PC-3 (cell line): ENCODE measurements around the gene C1orf21. TPM values are rescaled to one million over a fixed set of nuclear protein-coding genes. Genes with fewer than 3 reads are reported as not detected.

ENCODE experiments used
- ATAC-seq: fragments of 200-7000 bp; cut with Tn5 transposase; 2 replicates; pipeline ENCODE4 v1.9.1; 2020; ENCODE audit warnings: mild to moderate bottlenecking, moderate library complexity
- BruUV-seq: library from RNA; stranded (reverse); fragments of 400-500 nt; replicated peaks from 2 replicates; lab custom pipeline; 2021; lab: Mats Ljungman, UMichigan
- CTCF ChIA-PET: fragments of 300-600 bp; sonication (Branson Sonifier 250); formaldehyde crosslinking; loops from one replicate; lab custom pipeline; 2022; ENCODE audit warnings: antibody characterized with exemption; lab: Charles Lee
- POLR2A ChIA-PET: fragments of 300-600 bp; sonication (Branson Sonifier 250); formaldehyde crosslinking; loops from one replicate; lab custom pipeline; 2022; ENCODE audit warnings: antibody characterized with exemption; ENCODE audit not compliant: unreplicated experiment; lab: Charles Lee
- DNase-seq: peaks from one replicate; pipeline ENCODE4 v3.0.0-alpha.2; 2015
- H2AFZ ChIP-seq: fragments of 300-600 bp; sonication (generic); 2 replicates; pipeline ENCODE4 v1.6.0; 2016; ENCODE audit warnings: antibody characterized with exemption, low read length
- H3F3A ChIP-seq: fragments of 300-600 bp; sonication (generic); one replicate; pipeline ENCODE4 v1.6.0; 2017; ENCODE audit warnings: antibody characterized with exemption, low read length, control low read depth, mild to moderate bottlenecking; ENCODE audit not compliant: unreplicated experiment
- H3K27ac ChIP-seq: fragments of 300-600 bp; sonication (generic); 2 replicates; pipeline ENCODE4 v1.5.1; 2016; ENCODE audit warnings: mild to moderate bottlenecking, low read length
- H3K27me3 ChIP-seq: fragments of 300-600 bp; sonication (generic); 2 replicates; pipeline ENCODE4 v1.6.1; 2016; ENCODE audit warnings: low read length, mixed read lengths
- H3K36me3 ChIP-seq: fragments of 300-600 bp; sonication (generic); 2 replicates; pipeline ENCODE4 v1.6.1; 2016; ENCODE audit warnings: low read depth, mixed run types, low read length, mixed read lengths
- H3K4me1 ChIP-seq: fragments of 300-600 bp; sonication (generic); 2 replicates; pipeline ENCODE4 v1.5.1; 2016; ENCODE audit warnings: low read length; ENCODE audit not compliant: insufficient read depth
- H3K4me2 ChIP-seq: fragments of 300-600 bp; sonication (generic); 2 replicates; pipeline ENCODE4 v1.6.0; 2016; ENCODE audit warnings: low read length
- H3K4me3 ChIP-seq: fragments of 300-600 bp; sonication (generic); 2 replicates; pipeline ENCODE4 v1.5.1; 2016; ENCODE audit warnings: mild to moderate bottlenecking, low read length, mixed read lengths
- H3K79me2 ChIP-seq: fragments of 300-600 bp; sonication (generic); 2 replicates; pipeline ENCODE4 v1.6.1; 2017; ENCODE audit warnings: low read length, mixed read lengths
- H3K9ac ChIP-seq: fragments of 300-600 bp; sonication (generic); 2 replicates; pipeline ENCODE4 v1.6.0; 2016; ENCODE audit warnings: mild to moderate bottlenecking, low read length
- H3K9me2 ChIP-seq: fragments of 300-600 bp; sonication (generic); replicated peaks from 2 replicates; pipeline ENCODE4 v1.6.1; 2016; ENCODE audit warnings: mixed run types, low read length, mixed read lengths
- H3K9me3 ChIP-seq: fragments of 300-600 bp; sonication (generic); 2 replicates; pipeline ENCODE4 v1.6.1; 2016; ENCODE audit warnings: low read length, mixed read lengths
- H4K20me1 ChIP-seq: fragments of 300-600 bp; sonication (generic); 2 replicates; pipeline ENCODE4 v1.6.1; 2016; ENCODE audit warnings: low read length, mixed read lengths
- CTCF ChIP-seq: fragments of 300-600 bp; sonication (generic); conservative IDR thresholded peaks from 2 replicates; pipeline ENCODE4 v1.5.1; 2017; ENCODE audit warnings: antibody characterized with exemption, low read depth, mild to moderate bottlenecking, low read length
- EZH2 ChIP-seq: fragments of 300-600 bp; sonication (generic); IDR thresholded peaks from one replicate; pipeline ENCODE4 v1.6.1; 2017; ENCODE audit warnings: antibody characterized with exemption, mild to moderate bottlenecking, low read length; ENCODE audit not compliant: unreplicated experiment
- EZH2phosphoT487 ChIP-seq: fragments of 300-600 bp; sonication (generic); IDR thresholded peaks from 2 replicates; pipeline ENCODE4 v1.6.1; 2018; ENCODE audit warnings: mild to moderate bottlenecking, antibody characterized with exemption, low read length, borderline replicate concordance
- intact Hi-C: fragments of 100-400 bp; cut with micrococcal nuclease; formaldehyde crosslinking; loops from 2 replicates; pipeline ENCODE4 v1.9.0; 2023
- total RNA-seq: library from RNA; depleted of rRNA; stranded (reverse); fragments of >200 nt; gene quantifications from 2 replicates; pipeline ENCODE4 v1.2.3, GENCODE V29; 2014

Gene C1orf21
- total RNA-seq, 1 experiment from 2014 or later = 1.3 TPM

GRCh38 chr1:184425449-184426277, 38.8 kb downstream of the C1orf21 start:
- H3K27me3 ChIP-seq = no peaks in the 10 kb centered on the region
- ATAC-seq = peak; percentile 45; the same call in 1 of the 2 replicates
- no peaks in the 10 kb centered on the region for H3F3A ChIP-seq
- no peaks in the 10 kb centered on the region for H3K9me2 ChIP-seq
- H3K4me2 ChIP-seq = no peak overlapping the region
- ChIA-PET CTCF (no interaction called here), POLR2A (no interaction called here)
- no peak overlapping the region for H2AFZ ChIP-seq
- intact Hi-C loops = no loop called here
- peak; percentile 67 for DNase-seq
- no TSS peak for BruUV-seq
- H3K79me2 ChIP-seq = no peaks in the 10 kb centered on the region
- no peak overlapping the region for H3K9ac ChIP-seq
- H4K20me1 ChIP-seq = no peaks in the 10 kb centered on the region
- TF ChIP-seq EZH2 (no peak), EZH2phosphoT487 (no peak), CTCF (no peak)
- H3K9me3 ChIP-seq = no peaks in the 10 kb centered on the region
- no peak overlapping the region for H3K4me3 ChIP-seq
- 0 out of 2 replicates have a peak, but pooled peaks cover 9% of the 10 kb centered on the region for H3K4me1 ChIP-seq
- H3K27ac ChIP-seq = peak overlapping the region; percentile 41; the same call in 1 of the 2 replicates
- H3K36me3 ChIP-seq = no peaks in the 10 kb centered on the region

- TF ChIP-seq EZH2 (no peak), EZH2phosphoT487 (no peak)
- no peaks in the 10 kb centered on the region for H3K9me3 ChIP-seq
- intact Hi-C loops = no loop called here
- BruUV-seq = no TSS peak
- H3K27ac ChIP-seq = no peak overlapping the region
- no peak overlapping the region for H3K9ac ChIP-seq
- H2AFZ ChIP-seq = no peak overlapping the region
- ChIA-PET CTCF (no interaction called here), POLR2A (no interaction called here)
- H3F3A ChIP-seq = no peaks in the 10 kb centered on the region
- ATAC-seq = no peak
- no peaks in the 10 kb centered on the region for H4K20me1 ChIP-seq
- no peak overlapping the region for H3K4me3 ChIP-seq
- no peaks in the 10 kb centered on the region for H3K27me3 ChIP-seq
- 0 out of 2 replicates have a peak, but pooled peaks cover 5% of the 10 kb centered on the region for H3K4me1 ChIP-seq
- no peak for DNase-seq
- no peak overlapping the region for H3K4me2 ChIP-seq
- no peaks in the 10 kb centered on the region for H3K79me2 ChIP-seq
- H3K9me2 ChIP-seq = no peaks in the 10 kb centered on the region
- no peaks in the 10 kb centered on the region for H3K36me3 ChIP-seq
Observed at GRCh38 chr1:184426278-184426674, 39.4 kb downstream of the C1orf21 start.

- no peaks in the 10 kb centered on the region for H3K9me3 ChIP-seq
- no peaks in the 10 kb centered on the region for H3K9me2 ChIP-seq
- H3K27ac ChIP-seq = no peak overlapping the region
- BruUV-seq = no TSS peak
- H3F3A ChIP-seq = no peaks in the 10 kb centered on the region
- H3K4me1 ChIP-seq = 0 out of 2 replicates have a peak, but pooled peaks cover 5% of the 10 kb centered on the region
- H4K20me1 ChIP-seq = no peaks in the 10 kb centered on the region
- no peak overlapping the region for H2AFZ ChIP-seq
- no peak overlapping the region for H3K4me3 ChIP-seq
- ATAC-seq (no peak), DNase-seq (no peak)
- ChIA-PET CTCF (no interaction called here), POLR2A (no interaction called here)
- H3K4me2 ChIP-seq = no peak overlapping the region
- no peaks in the 10 kb centered on the region for H3K79me2 ChIP-seq
- TF ChIP-seq EZH2phosphoT487 = no peak
- no peak for TF ChIP-seq EZH2
- TF ChIP-seq CTCF = no peak
- H3K27me3 ChIP-seq = no peaks in the 10 kb centered on the region
- no peaks in the 10 kb centered on the region for H3K36me3 ChIP-seq
- intact Hi-C loops = no loop called here
- no peak overlapping the region for H3K9ac ChIP-seq
Observed at GRCh38 chr1:184427722-184428121, 40.9 kb downstream of the C1orf21 start.
